ENCODE measurements around the gene RPL7L1. TPM values are rescaled to one million over a fixed set of nuclear protein-coding genes. Genes with fewer than 3 reads are reported as not detected.
"Not testable (repeated sequence)": the region's sequence is repeated elsewhere in the genome, so short reads cannot be mapped to it uniquely, and the experiment has no call there.

Gene RPL7L1
- total and polyA plus RNA-seq, 2 of the 13 experiments (the other 11 are each of a cell fraction or from before 2014, with no cell fraction given): 51.6 to 179 TPM

- TF ChIP-seq PAXIP1 (CRISPR knock-in tag; conservative IDR thresholded peaks at IDR 0.05) (0 out of 2 replicates have a peak, but pooled peaks have one; percentile 10), GMEB1 (CRISPR knock-in tag; IDR thresholded peaks at IDR 0.05; ENCODE audit: borderline replicate concordance) (peak; percentile 9; the same call in 1 of the 2 replicates), YEATS2 (CRISPR knock-in tag; IDR thresholded peaks at IDR 0.05; ENCODE audit: borderline replicate concordance) (peak; percentile 27; the same call in 1 of the 2 replicates), KMT2B (CRISPR knock-in tag; IDR thresholded peaks at IDR 0.05) (0 out of 2 replicates have a peak, but pooled peaks have one; percentile 40), ZNF281 (CRISPR knock-in tag; IDR thresholded peaks at IDR 0.05; ENCODE audit: borderline replicate concordance) (peak; percentile 59; the same call in 1 of the 2 replicates), LCORL (CRISPR knock-in tag; IDR thresholded peaks at IDR 0.05) (peak; percentile 48; the same call in 1 of the 2 replicates), HMGXB4 (CRISPR knock-in tag; IDR thresholded peaks at IDR 0.05; ENCODE audit: borderline replicate concordance in 1 of 2, low read depth in 1 of 2) (peak; percentile 13 to 56; a peak in 2 of 4 replicates), ZC3H13 (CRISPR knock-in tag; IDR thresholded peaks at IDR 0.05) (peak; percentile 47; the same call in 1 of the 2 replicates), ZFY (CRISPR knock-in tag; IDR thresholded peaks at IDR 0.05) (peak; percentile 57), SOX6 (CRISPR knock-in tag; IDR thresholded peaks at IDR 0.05) (0 out of 2 replicates have a peak, but pooled peaks have one; percentile 23), FOXA1 (CRISPR knock-in tag; IDR thresholded peaks at IDR 0.05) (peak; percentile 54)
- TF ChIP-seq LCORL, SOX6, FOXA1 (IDR thresholded peaks at IDR 0.05): not testable (repeated sequence)
Observed at GRCh38 chr6:42902429-42903263, 23.2 kb downstream of the RPL7L1 start (continued).
